Astrocyte of the cerebellum (primary cell): Measurements from ENCODE around the gene RFX1.
A peak's percentile ranks its signal among the peaks of the same experiment; 100 is the strongest.
"Not testable (repeated sequence)": the region's sequence is repeated elsewhere in the genome, so short reads cannot be mapped to it uniquely, and the experiment has no call there.

ENCODE experiments used
- DNase-seq: peaks from one replicate; pipeline ENCODE4 v3.0.0-alpha.2; 2011; ENCODE audit warnings: low read depth
- H3K4me3 ChIP-seq: 2 replicates; pipeline ENCODE4 v1.5.1; 2011; ENCODE audit warnings: mild to moderate bottlenecking, low read depth, low read length, moderate library complexity
- CTCF ChIP-seq: IDR thresholded peaks from 2 replicates; pipeline ENCODE4 v1.5.1; 2012; ENCODE audit warnings: low read length, low read depth, moderate library complexity, mild to moderate bottlenecking; ENCODE audit errors: missing control alignments
- in situ Hi-C: cut with HindIII; loops from 2 replicates; pipeline ENCODE4 v1.10.0; 2017; ENCODE audit warnings: low sequenced_read_pairs

Gene RFX1

GRCh38 chr19:14027856-14028450 is 21.8 kb upstream of the RFX1 start, which contains the start of gene RLN3:
RLN3 (plus strand) TSS chr19:14028148; CDS start chr19:14028205, 57 bp downstream.
- in situ Hi-C loops: no loop called here

GRCh38 chr19:14026652-14027192 is 20.6 kb upstream of the RFX1 start:
- DNase-seq, H3K4me3 ChIP-seq, in situ Hi-C loops: not testable (repeated sequence)

More at GRCh38 chr19:14027856-14028450, 21.8 kb upstream of the RFX1 start, which contains the start of gene RLN3:
- DNase-seq: no peak
- no peak for TF ChIP-seq CTCF
- H3K4me3 ChIP-seq: no peak within 1 kb of the TSS

- in situ Hi-C loops: no loop called here
- no peak for DNase-seq
- H3K4me3 ChIP-seq: no peak overlapping the region
- peak; percentile 56 for TF ChIP-seq CTCF
These were observed 17.5 kb upstream of the RFX1 start for GRCh38 chr19:14023404-14024235.

- H3K4me3 ChIP-seq: no peak overlapping the region
- in situ Hi-C loops: no loop called here
- peak; percentile 76 for DNase-seq
- TF ChIP-seq CTCF: no peak
These were observed 16.3 kb upstream of the RFX1 start for GRCh38 chr19:14022469-14022868.

GRCh38 chr19:14021474-14021873 is 15.4 kb upstream of the RFX1 start:
- in situ Hi-C loops: no loop called here
- no peak for DNase-seq
- no peak for TF ChIP-seq CTCF
- no peak overlapping the region for H3K4me3 ChIP-seq

GRCh38 chr19:14019739-14020138 is 13.6 kb upstream of the RFX1 start:
- H3K4me3 ChIP-seq, DNase-seq, in situ Hi-C loops: not testable (repeated sequence)

- no peak for TF ChIP-seq CTCF
- in situ Hi-C loops: no loop called here
- H3K4me3 ChIP-seq: no peak overlapping the region
- no peak for DNase-seq
These were observed 13.0 kb upstream of the RFX1 start for GRCh38 chr19:14019100-14019499.
